Left cardiac atrium (tissue), 4 donors: ENCODE results near the gene GATM. TPM values are rescaled to one million over a fixed set of nuclear protein-coding genes. Genes with fewer than 3 reads are reported as not detected.

Experiments used
- ATAC-seq, 2 donors: fragments of 200-7000 bp; cut with Tn5 transposase; one replicate each; pipeline ENCODE4 v1.9.1; 2020; ENCODE audit warnings: mild to moderate bottlenecking in 2 of 2, moderate library complexity in 2 of 2
- DNase-seq: peaks from one replicate; pipeline ENCODE4 v3.0.0-alpha.2; 2020
- intact Hi-C, 2 donors: fragments of 100-400 bp; cut with DNase I; formaldehyde crosslinking; loops; one replicate each; pipeline versions ENCODE4 v1.14.1 to v1.15.1; 2022 to 2023
- long read RNA-seq: library from polyadenylated mRNA; unstranded; transcript quantifications from one replicate; pipeline ENCODE4 v2.0.0, GENCODE V29; 2021
- total RNA-seq, 2 donors: library from RNA; stranded (reverse); fragmentation: NEBNext Ultra II Directional; extraction: Animal tissue kit (Norgen Biotek cat#: 25700); gene quantifications; one replicate each; pipeline ENCODE4 v1.2.1, GENCODE V29; 2021
- donor health status: DM: no; HTN: yes; CAD: no.
- donor health status: DM: no; HTN: yes; CAD: no; lungs with severe emphysema.
- donor health status: DM: yes; HTN: yes; CAD: no.
- donor health status: Dilated cardiomyopathy.

The GATM gene, protein sequence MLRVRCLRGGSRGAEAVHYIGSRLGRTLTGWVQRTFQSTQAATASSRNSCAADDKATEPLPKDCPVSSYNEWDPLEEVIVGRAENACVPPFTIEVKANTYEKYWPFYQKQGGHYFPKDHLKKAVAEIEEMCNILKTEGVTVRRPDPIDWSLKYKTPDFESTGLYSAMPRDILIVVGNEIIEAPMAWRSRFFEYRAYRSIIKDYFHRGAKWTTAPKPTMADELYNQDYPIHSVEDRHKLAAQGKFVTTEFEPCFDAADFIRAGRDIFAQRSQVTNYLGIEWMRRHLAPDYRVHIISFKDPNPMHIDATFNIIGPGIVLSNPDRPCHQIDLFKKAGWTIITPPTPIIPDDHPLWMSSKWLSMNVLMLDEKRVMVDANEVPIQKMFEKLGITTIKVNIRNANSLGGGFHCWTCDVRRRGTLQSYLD
- total RNA-seq, result 10 to 100 TPM; 32.9 to 47.4 TPM
- long read RNA-seq, transcript GATM-201 (9 exons, 2,597 nt), result major isoform, 21 of 22 reads
- long read RNA-seq, partial matches to known transcripts, result 1 of 22 reads
- long read RNA-seq, other reads (novel, unspliced or antisense), result 0 of 22 reads

DNA sequence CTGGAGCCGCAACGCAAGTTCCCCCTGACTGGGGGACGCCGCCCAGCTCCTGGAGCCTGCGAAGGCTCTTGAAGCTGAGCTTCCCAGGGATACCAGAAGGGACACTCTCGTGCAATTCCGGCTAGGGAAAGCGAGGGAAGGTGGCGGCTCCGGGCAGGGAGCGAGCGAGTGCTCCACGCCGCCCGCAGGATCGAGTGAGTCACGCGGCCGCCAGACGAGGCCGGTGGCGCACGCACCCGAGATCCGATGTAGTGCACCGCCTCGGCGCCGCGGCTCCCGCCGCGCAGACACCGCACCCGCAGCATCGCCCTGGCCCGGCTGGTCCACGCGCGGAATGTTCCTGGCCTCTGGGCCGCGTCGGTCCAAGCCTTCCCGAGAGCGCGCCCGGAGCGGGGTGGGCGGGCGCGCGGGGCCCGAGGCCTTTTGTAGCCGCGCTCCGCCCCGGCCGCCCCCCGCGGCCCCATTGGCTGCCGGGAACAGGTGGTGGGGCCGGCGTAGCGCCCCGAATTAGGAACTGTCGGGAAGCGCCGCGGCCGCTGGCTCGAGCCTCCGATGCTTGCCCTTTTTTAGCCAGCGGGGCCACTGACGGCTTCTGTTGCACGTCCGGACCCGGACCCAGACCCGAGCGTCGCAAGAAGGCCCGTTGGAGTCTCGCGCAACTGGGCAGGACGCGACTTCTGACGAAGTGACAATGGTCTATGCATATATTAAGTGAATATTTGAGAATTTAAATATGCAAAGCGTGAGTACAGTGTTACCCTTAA is at the start of gene GATM:
TSS of gene GATM (minus strand) at position 396 of the 764 bp plus-strand sequence. CDS start at position 305, 91 bp downstream.
- ATAC-seq (peak; percentile 95), DNase-seq (peak; percentile 86)
- intact Hi-C loops, result no loop called here

DNA sequence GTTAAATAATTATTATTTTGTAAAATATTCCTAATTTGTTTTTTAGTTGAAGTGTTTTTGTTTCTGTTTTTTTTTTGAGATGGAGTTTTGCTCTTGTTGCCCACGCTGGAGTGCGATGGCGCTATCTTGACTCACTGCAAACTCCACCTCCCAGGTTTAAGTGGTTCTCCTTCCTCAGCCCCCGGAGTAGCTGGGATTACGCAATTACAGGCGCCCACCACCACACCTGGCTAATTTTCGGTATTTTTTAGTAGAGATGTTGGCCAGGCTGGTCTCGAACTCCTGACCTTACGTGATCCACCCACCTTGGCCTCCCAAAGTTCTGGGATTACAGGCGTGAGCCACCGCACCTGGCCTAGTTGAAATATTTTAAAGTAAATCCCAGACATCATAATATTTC is 48.7 kb upstream of the GATM start:
- no peak for ATAC-seq
- no peak for DNase-seq
- intact Hi-C loops, result no loop called here

DNA sequence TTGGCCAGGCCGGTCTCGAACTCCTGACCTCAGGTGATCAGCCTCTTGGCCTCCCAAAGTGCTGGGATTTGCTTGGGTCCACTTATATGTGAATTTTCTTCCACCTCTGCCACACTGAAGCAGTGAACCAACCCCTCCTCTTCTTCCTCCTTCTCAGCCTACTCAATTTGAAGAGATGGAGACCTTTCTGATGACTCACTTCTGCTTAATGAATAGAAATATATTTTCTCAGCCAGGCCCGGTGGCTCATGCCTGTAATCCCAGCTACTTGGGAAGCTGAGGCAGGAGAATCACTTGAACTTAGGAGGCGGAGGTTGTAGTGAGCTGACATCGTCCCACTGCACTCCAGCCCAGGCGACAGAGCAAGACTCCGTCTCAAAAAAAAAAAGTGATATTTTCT is 46.8 kb upstream of the GATM start:
- intact Hi-C loops, result no loop called here
- ATAC-seq, result no peak
- DNase-seq, result no peak

DNA sequence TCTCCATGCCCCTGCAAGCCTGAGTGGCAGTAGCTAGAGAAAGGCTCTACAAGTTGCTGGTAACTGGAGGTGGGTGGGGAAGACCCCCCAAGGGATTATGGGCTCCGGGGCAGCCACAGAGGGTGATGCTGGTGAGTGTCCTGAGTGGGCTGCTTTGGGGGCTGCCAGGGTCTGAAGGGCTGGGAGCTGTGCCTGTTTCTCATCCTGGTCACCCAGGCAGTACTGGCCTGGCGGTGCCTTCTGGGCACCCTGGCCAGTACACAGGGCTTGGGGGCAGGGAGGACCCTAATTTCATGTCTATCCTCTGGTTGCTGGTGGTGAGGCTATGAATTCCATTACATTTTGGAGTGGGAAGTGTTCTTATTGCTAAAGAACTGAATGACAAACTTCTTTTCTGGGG is 46.1 kb upstream of the GATM start:
- intact Hi-C loops, result no loop called here
- peak in 1 of 2 donors; percentile 24 for ATAC-seq

DNA sequence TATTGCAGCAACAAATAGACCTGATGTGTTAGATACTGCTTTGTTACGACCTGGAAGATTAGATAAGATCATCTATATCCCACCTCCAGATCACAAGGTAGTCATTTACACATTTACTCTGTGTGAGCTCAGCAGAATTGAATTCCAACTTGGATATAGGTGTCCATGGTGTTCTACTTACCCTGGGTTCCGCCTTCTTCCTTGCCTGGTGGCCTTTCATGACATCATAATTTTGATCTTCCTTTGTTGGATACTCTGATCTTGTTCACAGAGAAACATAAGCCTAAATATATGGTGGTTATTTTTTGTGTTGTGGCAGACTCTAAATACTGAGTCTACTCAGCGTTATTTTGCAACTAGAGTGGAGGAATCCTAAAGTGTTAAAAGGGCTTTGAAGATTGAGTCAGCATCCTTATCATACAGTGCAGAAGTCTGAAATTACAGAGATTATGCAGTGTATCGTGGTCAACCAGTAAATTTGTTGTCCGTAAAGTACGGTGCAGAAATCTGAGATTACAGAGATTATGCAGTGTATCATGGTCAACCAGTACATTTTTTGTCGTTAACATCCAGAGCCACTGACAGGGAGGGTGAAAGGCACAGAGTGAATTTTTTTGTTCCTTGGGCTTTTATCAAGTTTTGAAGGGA is 39.1 kb upstream of the GATM start:
- ATAC-seq (no peak), DNase-seq (no peak)
- intact Hi-C loops, result no loop called here

More for the DNA sequence above, 46.1 kb upstream of the GATM start:
- no peak for DNase-seq

DNA sequence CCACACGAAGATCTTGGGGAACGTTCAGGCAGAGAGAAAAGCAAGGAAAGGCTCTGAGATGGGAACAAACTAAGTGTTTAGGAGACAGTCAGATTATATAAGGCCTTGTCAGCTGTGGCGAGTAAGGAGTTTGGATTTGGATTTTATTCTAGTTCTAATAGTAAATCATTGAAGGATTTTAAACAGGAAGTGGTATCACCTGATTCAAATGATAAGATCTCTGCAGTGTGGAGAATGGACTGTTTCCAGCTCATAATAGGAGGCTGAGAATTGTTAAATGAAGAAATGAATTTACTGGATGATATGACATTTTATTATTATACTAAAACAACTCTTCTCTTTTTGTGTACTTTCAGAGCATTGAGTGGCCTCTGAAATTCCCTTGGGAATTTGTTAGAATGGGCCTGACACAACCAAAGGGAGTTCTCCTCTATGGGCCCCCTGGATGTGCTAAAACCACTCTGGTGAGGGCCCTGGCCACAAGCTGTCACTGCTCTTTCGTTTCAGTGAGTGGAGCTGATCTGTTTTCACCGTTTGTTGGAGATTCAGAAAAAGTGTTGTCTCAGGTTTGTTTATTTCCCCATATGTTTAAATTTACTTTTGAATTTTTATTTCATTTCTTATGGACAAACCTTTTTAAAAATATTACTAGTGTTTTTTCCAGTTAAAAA is 36.0 kb upstream of the GATM start:
- no peak for DNase-seq
- ATAC-seq, result no peak
- intact Hi-C loops, result no loop called here

DNA sequence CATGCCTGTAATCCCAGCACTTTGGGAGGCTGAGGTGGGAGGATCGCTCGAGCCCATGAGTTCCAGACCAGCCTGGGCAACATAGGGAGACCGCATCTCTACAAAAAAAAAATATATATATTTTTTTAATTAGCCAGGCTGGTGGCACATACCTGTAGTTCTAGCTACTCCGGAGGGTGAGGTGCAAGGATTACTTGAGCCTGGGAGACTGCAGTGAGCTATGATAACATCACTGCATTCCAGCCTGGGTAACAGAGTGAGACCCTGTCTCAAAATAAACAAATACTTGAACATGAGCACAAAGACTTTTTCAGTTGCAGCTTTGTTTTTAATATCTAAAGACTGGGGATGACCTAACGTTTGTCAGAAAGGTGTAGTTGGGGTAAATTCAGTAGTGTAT is 31.3 kb upstream of the GATM start:
- intact Hi-C loops, result no loop called here
- ATAC-seq (no peak), DNase-seq (no peak)

DNA sequence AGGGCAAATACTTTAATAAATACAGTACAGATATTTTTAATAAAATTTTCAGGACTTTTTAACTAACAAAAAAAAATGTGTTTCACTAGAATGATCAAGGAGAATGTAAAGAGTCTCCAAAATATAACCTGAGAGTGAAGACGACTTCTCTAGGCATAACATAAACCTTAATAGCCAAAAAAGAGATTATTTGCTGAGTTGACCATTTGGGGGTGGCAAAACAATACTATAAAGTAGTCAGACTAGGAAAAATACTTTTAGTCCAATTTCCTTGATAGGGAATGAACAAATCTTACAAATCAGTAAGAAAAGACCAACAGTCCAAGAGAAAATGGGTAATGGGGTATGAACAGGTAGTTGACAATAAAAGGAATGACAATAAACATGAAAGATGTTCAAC is 29.4 kb upstream of the GATM start:
- intact Hi-C loops, result no loop called here
- ATAC-seq, result no peak

DNA sequence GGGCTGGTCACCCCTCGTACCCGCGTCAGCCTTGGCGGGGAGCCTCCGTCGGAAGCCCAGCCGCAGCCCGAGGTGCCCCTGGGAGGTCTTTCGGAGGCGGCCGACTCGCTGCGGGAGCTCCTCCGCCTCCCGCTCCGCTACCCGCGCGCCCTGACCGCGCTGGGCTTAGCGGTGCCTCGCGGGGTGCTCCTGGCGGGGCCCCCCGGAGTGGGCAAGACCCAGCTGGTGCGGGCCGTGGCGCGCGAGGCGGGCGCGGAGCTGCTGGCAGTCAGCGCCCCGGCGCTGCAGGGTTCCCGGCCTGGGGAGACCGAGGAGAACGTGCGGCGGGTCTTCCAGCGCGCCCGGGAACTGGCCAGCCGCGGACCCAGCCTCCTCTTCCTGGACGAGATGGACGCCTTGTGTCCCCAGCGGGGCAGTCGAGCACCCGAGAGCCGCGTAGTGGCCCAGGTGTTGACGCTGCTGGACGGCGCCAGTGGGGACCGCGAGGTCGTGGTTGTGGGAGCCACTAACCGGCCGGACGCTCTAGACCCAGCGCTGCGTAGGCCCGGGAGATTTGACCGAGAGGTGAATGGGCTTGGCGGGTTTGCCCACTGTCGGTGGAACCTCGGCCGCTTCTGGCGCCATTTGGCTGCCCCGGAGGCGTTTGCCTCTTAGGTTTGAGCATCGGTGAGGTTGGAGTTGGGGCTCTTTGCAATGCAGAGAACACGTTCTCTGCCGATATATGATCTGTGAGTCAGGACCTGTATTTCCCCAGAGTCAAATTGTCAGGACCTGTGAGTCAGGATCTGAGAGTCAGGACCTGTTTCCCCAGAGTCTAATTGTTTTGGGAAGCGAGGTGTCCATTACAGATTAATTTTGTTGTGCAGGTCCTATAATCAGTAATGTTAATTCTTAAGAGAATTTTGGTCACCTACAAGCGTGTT is 24.9 kb upstream of the GATM start:
- DNase-seq (peak; percentile 41), ATAC-seq (peak; percentile 13 to 52)
- intact Hi-C loops, result no loop called here

More for the DNA sequence above, 29.4 kb upstream of the GATM start:
- no peak for DNase-seq

DNA sequence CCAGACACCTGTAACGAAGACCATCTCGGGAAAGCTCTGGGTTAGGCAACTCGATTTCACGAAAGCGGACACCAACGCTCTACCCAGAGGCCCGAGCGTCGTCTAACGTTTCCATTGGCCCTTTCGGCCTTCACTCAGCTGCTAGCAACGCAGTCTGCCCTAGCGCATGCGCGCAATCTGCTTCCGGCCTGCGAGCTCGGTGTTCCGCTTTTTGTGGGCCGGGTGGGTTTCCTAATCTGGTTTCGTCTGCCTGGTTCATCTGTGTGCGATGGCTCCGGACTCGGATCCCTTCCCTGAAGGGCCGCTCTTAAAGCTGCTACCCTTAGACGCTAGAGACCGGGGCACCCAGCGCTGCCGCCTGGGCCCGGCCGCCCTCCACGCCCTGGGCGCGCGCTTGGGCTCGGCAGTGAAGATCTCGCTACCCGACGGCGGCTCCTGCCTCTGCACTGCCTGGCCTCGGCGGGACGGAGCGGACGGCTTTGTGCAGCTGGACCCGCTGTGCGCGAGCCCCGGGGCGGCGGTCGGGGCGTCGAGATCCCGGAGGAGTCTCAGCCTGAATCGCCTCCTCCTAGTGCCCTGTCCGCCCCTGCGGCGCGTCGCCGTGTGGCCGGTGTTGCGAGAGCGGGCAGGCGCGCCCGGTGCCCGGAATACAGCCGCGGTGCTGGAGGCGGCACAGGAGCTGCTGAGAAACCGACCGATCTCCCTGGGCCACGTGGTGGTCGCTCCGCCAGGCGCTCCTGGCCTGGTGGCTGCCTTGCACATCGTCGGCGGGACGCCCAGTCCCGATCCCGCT is 24.0 kb upstream of the GATM start:
- ATAC-seq (peak; percentile 96 to 97), DNase-seq (peak; percentile 97)
- intact Hi-C loops, result no loop called here

DNA sequence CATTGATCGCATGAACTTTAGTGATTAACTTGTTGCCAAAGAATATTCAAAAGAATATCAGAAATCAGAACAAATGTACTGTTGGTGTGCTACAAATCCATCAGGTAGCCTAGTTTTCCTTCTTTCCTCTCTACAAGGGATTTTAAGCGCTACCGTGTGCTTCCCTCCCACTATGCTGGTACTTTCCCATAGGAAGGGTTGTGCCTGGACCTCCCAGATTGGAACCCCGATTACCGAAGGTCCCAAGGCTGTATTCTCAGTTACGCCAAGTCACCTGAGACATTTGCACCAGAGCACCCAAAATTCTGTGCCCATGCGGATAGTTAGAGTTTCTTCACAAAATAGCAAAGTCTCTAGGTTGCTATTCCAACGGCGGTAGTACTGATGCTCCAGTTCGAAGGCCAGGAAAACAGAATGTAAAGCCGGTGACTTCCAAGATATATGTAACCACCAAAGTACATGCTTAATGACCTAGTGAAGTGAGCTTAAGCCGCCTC is 23.4 kb upstream of the GATM start:
- DNase-seq (no peak), ATAC-seq (peak in 1 of 2 donors; percentile 4)
- intact Hi-C loops, result no loop called here

DNA sequence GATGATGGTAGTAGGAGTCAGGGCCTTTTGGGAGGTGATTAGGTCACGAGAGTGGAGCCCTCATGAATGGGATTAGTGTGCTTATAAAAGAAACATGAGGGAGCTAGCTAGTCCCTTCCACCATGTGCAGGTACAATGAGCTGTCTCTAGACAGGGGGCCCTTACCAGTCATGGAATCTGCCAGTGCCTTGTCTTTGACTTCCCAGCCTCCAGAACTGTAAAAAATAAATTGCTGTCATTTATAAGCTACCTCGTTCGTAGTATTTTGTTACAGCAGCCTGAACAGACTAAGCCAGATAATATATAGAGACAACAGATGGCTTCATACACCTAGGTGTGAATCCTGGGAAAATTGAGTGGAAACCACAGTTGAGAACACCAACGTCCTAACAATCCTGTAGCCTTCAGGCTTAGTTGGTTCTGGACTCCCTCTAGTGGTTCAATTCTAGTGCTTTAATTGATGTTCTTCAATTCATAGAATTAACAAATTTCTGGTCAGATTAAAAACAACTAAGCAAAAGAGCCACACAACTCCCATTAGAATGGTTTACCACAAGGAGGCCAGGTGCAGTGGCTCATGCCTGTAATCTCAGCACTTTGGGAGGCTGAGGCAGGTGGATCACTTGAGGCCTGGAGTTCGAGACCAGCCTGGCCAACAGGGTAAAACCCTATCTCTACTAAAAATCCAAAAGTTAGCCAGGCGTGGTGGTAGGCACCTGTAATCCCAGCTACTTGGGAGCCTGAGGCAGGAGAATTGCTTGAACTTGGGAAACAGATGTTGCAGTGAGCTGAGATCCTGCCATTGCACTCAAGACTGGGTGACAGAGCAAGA is 21.3 kb upstream of the GATM start:
- DNase-seq (no peak), ATAC-seq (no peak)
- intact Hi-C loops, result loop anchor here (2.0 to 10.0 kb wide), 4 partner anchors 92 to 237 kb away; no protein-coding TSS in a partner anchor

DNA sequence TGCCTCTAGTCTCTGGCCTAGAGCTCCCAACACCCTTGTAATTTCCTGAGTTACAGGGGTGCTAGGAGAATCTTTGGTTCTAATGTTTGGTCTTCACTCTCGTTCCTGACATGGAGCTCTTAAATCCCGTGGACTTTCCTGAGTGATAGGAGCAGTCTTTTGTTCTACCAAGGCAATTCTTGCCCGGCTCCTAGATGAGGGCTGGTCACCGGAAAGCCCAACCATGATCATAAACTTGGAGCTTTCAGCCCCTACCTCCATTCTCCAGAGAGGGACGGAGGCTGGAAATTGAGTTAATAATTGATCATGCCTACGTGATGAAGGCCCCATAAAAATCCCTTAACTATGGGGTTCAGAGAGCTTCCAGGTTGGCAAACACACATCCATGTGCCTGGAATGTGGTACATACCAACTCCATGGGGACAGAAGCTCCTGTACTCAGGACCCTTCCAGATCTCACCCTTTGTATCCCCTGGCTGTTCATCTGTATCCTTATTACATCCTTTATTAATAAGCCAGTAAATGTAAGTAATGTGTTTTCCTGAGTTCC is 18.8 kb upstream of the GATM start:
- intact Hi-C loops, result loop anchor here (5.0 to 10.0 kb wide), 3 partner anchors 90 to 235 kb away; no protein-coding TSS in a partner anchor
- ATAC-seq (no peak), DNase-seq (no peak)

DNA sequence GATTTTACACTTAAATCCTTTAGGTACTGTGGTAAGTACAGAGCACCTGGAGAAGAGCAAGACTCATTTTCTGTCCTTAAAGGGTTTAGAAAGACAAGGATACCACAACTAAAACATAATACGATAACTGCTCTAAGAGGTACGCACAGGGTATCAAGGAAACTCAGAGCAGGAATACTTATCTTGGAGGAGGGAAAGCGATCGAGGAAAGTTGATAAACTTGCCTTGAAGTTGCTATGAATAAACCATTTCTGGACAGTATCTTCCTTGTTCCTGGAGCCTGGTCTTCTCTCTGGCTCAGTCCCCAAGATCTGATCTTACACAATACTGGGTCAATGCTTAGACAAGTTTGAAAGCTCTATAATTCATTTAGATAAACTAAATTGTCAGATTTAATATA is 17.6 kb upstream of the GATM start:
- no peak for ATAC-seq
- no peak for DNase-seq
- intact Hi-C loops, result loop anchor here (5.0 to 10.0 kb wide), 3 partner anchors 89 to 234 kb away; no protein-coding TSS in a partner anchor

DNA sequence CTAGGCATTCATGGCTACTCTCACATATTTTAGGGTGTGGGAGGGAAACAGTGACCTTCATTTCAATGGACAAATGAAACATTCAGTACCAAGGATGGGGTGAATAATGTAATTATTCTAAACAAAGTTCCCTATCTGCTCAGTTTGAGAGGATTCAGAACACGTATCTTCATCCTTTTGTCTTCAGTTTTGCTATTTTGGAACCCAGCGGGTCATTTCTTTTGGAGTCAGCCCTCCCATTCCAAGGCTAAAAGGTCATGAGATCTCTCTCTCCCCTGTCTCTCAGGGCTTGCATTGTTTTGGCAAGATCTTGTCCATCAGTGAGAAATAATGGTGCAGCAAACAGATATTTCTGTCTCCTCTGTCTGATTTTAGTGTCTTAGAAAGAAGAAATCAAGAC is 16.3 kb upstream of the GATM start:
- no peak for DNase-seq
- intact Hi-C loops, result loop anchor here (5.0 to 10.0 kb wide), 3 partner anchors 87 to 232 kb away; no protein-coding TSS in a partner anchor
- no peak for ATAC-seq

DNA sequence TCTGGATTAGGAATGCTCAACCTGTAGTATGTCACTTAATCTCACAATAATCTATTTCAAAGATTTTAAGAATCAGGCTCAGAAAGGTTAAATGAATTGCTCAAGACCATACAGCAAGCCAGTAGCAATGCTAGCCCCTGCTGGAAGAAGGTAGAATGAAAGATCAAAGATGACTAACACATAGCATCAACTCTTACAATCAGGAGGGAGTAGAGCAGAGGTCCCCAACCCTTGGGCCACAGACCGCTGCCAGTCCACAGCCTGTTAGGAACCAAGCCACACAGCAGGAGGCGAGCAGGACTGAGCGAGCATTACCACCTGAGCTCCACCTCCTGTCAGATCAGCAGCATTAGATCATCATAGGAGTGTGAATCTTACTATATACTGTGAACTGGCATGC is 15.5 kb upstream of the GATM start:
- ATAC-seq (peak in 1 of 2 donors; percentile 31), DNase-seq (no peak)
- intact Hi-C loops, result loop anchor here in 1 of 2 donors (10.0 kb wide), 1 partner anchor 189 kb away; no protein-coding TSS in a partner anchor
